ENCODE measurements around the gene DPCD.

DNA sequence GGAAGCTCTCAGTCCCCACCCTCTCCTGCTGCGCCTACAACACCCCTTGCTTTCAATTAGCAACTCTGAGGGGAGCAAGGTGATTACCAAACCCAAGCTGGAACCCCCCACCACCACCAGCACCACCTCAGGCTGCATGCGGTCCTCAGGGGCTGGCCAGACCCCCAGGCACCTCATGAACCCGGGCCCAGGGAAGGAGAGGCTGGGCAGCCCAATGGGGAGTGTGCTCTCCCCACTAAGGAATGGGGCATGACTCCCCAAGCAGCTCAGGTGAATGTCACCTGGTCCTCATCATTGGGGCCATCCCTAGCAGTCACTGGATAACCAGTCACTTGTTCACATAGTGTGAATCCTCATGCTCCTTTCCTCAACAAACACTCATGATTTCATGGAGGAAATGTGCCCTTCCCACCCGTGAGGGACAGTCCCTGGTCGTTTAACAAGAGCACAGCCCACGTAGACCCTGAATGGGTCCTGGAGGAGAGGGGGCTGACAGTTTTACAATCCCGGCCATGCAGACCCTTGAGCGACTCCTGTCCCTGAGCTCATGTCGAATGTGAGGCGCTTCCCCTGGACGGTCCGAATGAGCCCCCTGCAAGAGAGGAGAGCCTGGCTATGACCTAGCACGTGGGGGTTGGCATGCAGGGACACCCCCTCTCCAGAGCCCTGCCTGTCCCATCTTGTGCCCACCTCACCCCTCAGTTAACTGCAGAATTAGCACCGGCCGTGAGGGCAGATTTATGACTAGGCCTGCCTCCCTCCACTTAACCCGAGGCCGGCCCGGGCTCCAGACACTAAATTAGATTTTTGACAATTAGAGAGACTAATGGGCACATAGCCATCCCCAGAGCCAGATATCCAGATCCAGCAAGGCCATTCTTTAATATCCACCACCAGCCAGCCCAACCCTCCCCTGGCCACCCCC is 29.2 kb upstream of the DPCD start:
- TF ChIP-seq CTCF (IDR thresholded peaks at IDR 0.05) (no peak), POLR2A (IDR thresholded peaks at IDR 0.05) (no peak)
